Measurements from ENCODE around the gene CPPED1. TPM values are rescaled to one million over a fixed set of nuclear protein-coding genes. Genes with fewer than 3 reads are reported as not detected.
"Not testable (repeated sequence)": the region's sequence is repeated elsewhere in the genome, so short reads cannot be mapped to it uniquely, and the experiment has no call there.

The CPPED1 gene
- total RNA-seq, 2 donors from 2014 or later = 24.8 to 61.0 TPM

GRCh38 chr16:12796498-12796897, 7.2 kb downstream of the CPPED1 start:
- DNase-seq (ENCODE audit: low spot score) = no peak
- 94% methylated on average over 5 of the region's 5 CpGs for WGBS
- H3K27me3 ChIP-seq (replicated peaks; ENCODE audit: insufficient read depth) = no peaks in the 10 kb centered on the region
- H3K4me1 ChIP-seq (replicated peaks) = no peaks in the 10 kb centered on the region
- intact Hi-C loops (cut with DNase I) = no loop called here
- no peak overlapping the region for H3K27ac ChIP-seq
- TF ChIP-seq POLR2A (IDR thresholded peaks at IDR 0.05) (no peak), CTCF (IDR thresholded peaks at IDR 0.05) (no peak), POLR2AphosphoS5 (IDR thresholded peaks at IDR 0.05) (no peak)
- no peaks in the 10 kb centered on the region for H3K36me3 ChIP-seq
- no peak overlapping the region for H3K4me3 ChIP-seq
- H3K9me3 ChIP-seq = no peaks in the 10 kb centered on the region

- Histone ChIP-seq H3K4me3 (no peak overlapping the region), H3K4me1 (replicated peaks) (no peaks in the 10 kb centered on the region), H3K27me3 (replicated peaks; ENCODE audit: insufficient read depth) (no peaks in the 10 kb centered on the region), H3K9me3 (no peaks in the 10 kb centered on the region), H3K36me3 (no peaks in the 10 kb centered on the region), H3K27ac (no peak overlapping the region)
- no peak for TF ChIP-seq CTCF (IDR thresholded peaks at IDR 0.05)
- TF ChIP-seq POLR2A (IDR thresholded peaks at IDR 0.05) = no peak
- TF ChIP-seq POLR2AphosphoS5 (IDR thresholded peaks at IDR 0.05) = no peak
- no peak for DNase-seq (ENCODE audit: low spot score)
- intact Hi-C loops (cut with DNase I) = no loop called here
- WGBS = 77% methylated on average over 12 of the region's 12 CpGs
Observed at GRCh38 chr16:12794486-12795387, 8.9 kb downstream of the CPPED1 start.

- 51% methylated on average over 3 of the region's 3 CpGs for WGBS
- no peak for DNase-seq (ENCODE audit: low spot score)
- H3K36me3 ChIP-seq = no peaks in the 10 kb centered on the region
- intact Hi-C loops (cut with DNase I) = no loop called here
- H3K27me3 ChIP-seq (replicated peaks; ENCODE audit: insufficient read depth) = no peaks in the 10 kb centered on the region
- no peaks in the 10 kb centered on the region for H3K9me3 ChIP-seq
- no peak overlapping the region for H3K27ac ChIP-seq
- H3K4me3 ChIP-seq = no peak overlapping the region
- TF ChIP-seq POLR2AphosphoS5 (IDR thresholded peaks at IDR 0.05) (no peak), CTCF (IDR thresholded peaks at IDR 0.05) (no peak), POLR2A (IDR thresholded peaks at IDR 0.05) (no peak)
- no peaks in the 10 kb centered on the region for H3K4me1 ChIP-seq (replicated peaks)
Observed at GRCh38 chr16:12793865-12794240, 9.8 kb downstream of the CPPED1 start.

GRCh38 chr16:12793120-12793864, 10.4 kb downstream of the CPPED1 start:
- no peaks in the 10 kb centered on the region for H3K27me3 ChIP-seq (replicated peaks; ENCODE audit: insufficient read depth)
- no peak overlapping the region for H3K4me3 ChIP-seq
- intact Hi-C loops (cut with DNase I) = no loop called here
- no peaks in the 10 kb centered on the region for H3K4me1 ChIP-seq (replicated peaks)
- H3K27ac ChIP-seq = no peak overlapping the region
- no peaks in the 10 kb centered on the region for H3K9me3 ChIP-seq
- H3K36me3 ChIP-seq = no peaks in the 10 kb centered on the region
- no peak for DNase-seq (ENCODE audit: low spot score)
- WGBS = 77% methylated on average over 9 of the region's 9 CpGs
- TF ChIP-seq CTCF (IDR thresholded peaks at IDR 0.05) (no peak), POLR2A (IDR thresholded peaks at IDR 0.05) (no peak), POLR2AphosphoS5 (IDR thresholded peaks at IDR 0.05) (no peak)

- H3K27me3 ChIP-seq (replicated peaks; ENCODE audit: insufficient read depth); DNase-seq (ENCODE audit: low spot score); H3K9me3 ChIP-seq; H3K4me1 ChIP-seq (replicated peaks); H3K27ac ChIP-seq; H3K36me3 ChIP-seq; intact Hi-C loops (cut with DNase I); H3K4me3 ChIP-seq: not testable (repeated sequence)
- 93% methylated on average over 5 of the region's 5 CpGs for WGBS
Observed at GRCh38 chr16:12792528-12792927, 11.2 kb downstream of the CPPED1 start.

Data from prostate gland (tissue), 2 donors.